IMR-90 (cell line): ENCODE results near the gene MEF2A. TPM values are rescaled to one million over a fixed set of nuclear protein-coding genes. Genes with fewer than 3 reads are reported as not detected.

Source experiments
- ATAC-seq: fragments of 200-7000 bp; cut with Tn5 transposase; 2 replicates; pipeline ENCODE4 v1.9.1; 2020; ENCODE audit warnings: low read depth, mild to moderate bottlenecking, moderate library complexity
- BruUV-seq: library from RNA; stranded (reverse); fragments of 400-500 nt; replicated peaks from 2 replicates; lab custom pipeline; 2021; lab: Mats Ljungman, UMichigan
- CTCF ChIA-PET: fragments of 300-600 bp; formaldehyde crosslinking; extraction: SDS; loops from one replicate; lab custom pipeline; 2021; ENCODE audit warnings: antibody characterized with exemption; lab: Yijun Ruan, JAX
- POLR2A ChIA-PET: fragments of 300-600 bp; sonication (Branson Sonifier 250); formaldehyde crosslinking; loops from one replicate; lab custom pipeline; 2022; ENCODE audit warnings: antibody characterized with exemption; ENCODE audit not compliant: unreplicated experiment; lab: Charles Lee
- DNase-seq: peaks from one replicate; pipeline ENCODE4 v3.0.0; 2013
- H2AFZ ChIP-seq: replicated peaks from 2 replicates; pipeline ENCODE3; 2013; ENCODE audit warnings: low read length, mild to moderate bottlenecking; ENCODE audit not compliant: poor library complexity
- H2AK5ac ChIP-seq: 2 replicates; pipeline ENCODE4 v1.6.1; 2013; ENCODE audit warnings: low read depth, low read length, inconsistent platforms
- H2AK9ac ChIP-seq: replicated peaks from 2 replicates; pipeline ENCODE3; 2013; ENCODE audit warnings: mild to moderate bottlenecking, low read depth, low read length, moderate library complexity; ENCODE audit not compliant: poor library complexity
- H2BK120ac ChIP-seq: 2 replicates; pipeline ENCODE4 v1.6.1; 2013; ENCODE audit warnings: low read depth, low read length, inconsistent platforms
- H2BK15ac ChIP-seq: 3 replicates; pipeline ENCODE4 v1.6.1; 2013; ENCODE audit warnings: low read depth, low read length, inconsistent platforms
- H2BK20ac ChIP-seq: 2 replicates; pipeline ENCODE4 v1.6.1; 2013; ENCODE audit warnings: low read depth, mild to moderate bottlenecking, inconsistent platforms, low read length, moderate library complexity
- H2BK5ac ChIP-seq: 2 replicates; pipeline ENCODE4 v1.6.1; 2013; ENCODE audit warnings: mild to moderate bottlenecking, low read depth, low read length, inconsistent platforms; ENCODE audit not compliant: poor library complexity, severe bottlenecking
- H3K14ac ChIP-seq: replicated peaks from 2 replicates; pipeline ENCODE4 v1.6.1; 2013; ENCODE audit warnings: low read depth, low read length, inconsistent platforms
- H3K18ac ChIP-seq: 2 replicates; pipeline ENCODE4 v1.6.1; 2013; ENCODE audit warnings: low read depth, low read length, control low read depth
- H3K23ac ChIP-seq: 2 replicates; pipeline ENCODE4 v1.6.1; 2013; ENCODE audit warnings: low read depth, low read length, inconsistent platforms
- H3K27ac ChIP-seq: 2 replicates; pipeline ENCODE4 v1.5.1; 2013; ENCODE audit warnings: mild to moderate bottlenecking, control low read depth, low read length; ENCODE audit not compliant: insufficient read depth
- H3K27me3 ChIP-seq: 2 replicates; pipeline ENCODE4 v1.6.1; 2013; ENCODE audit warnings: low read length; ENCODE audit not compliant: control insufficient read depth, insufficient read depth
- H3K36me3 ChIP-seq: 2 replicates; pipeline ENCODE4 v1.6.1; 2013; ENCODE audit warnings: low read length, mixed read lengths; ENCODE audit not compliant: control insufficient read depth, insufficient read depth
- H3K4ac ChIP-seq: 2 replicates; pipeline ENCODE4 v1.6.1; 2013; ENCODE audit warnings: low read depth, low read length, inconsistent platforms
- H3K4me1 ChIP-seq: 2 replicates; pipeline ENCODE4 v1.6.1; 2013; ENCODE audit warnings: low read length, mixed read lengths; ENCODE audit not compliant: control insufficient read depth, insufficient read depth
- H3K4me2 ChIP-seq: 2 replicates; pipeline ENCODE4 v1.6.1; 2013; ENCODE audit warnings: low read depth, mild to moderate bottlenecking, control low read depth, low read length, moderate library complexity
- H3K4me3 ChIP-seq: 2 replicates; pipeline ENCODE4 v1.5.1; 2013; ENCODE audit warnings: low read depth, mild to moderate bottlenecking, control low read depth, low read length, moderate library complexity; ENCODE audit not compliant: insufficient read depth
- H3K56ac ChIP-seq: 2 replicates; pipeline ENCODE4 v1.6.1; 2013; ENCODE audit warnings: low read length, inconsistent platforms; ENCODE audit not compliant: insufficient read depth; ENCODE audit errors: extremely low read depth
- H3K79me1 ChIP-seq, 2 experiments: 2 replicates each; pipeline ENCODE4 v1.6.1; 2013; ENCODE audit warnings: low read length in 2 of 2, inconsistent platforms in 1 of 2, low read depth in 1 of 2
- H3K9ac ChIP-seq: 2 replicates; pipeline ENCODE4 v1.6.1; 2013; ENCODE audit warnings: low read depth, low read length, control low read depth
- H3K9me1 ChIP-seq: 2 replicates; pipeline ENCODE4 v1.6.1; 2013; ENCODE audit warnings: low read length, inconsistent platforms; ENCODE audit not compliant: insufficient read depth
- H3K9me3 ChIP-seq: 2 replicates; pipeline ENCODE4 v1.6.1; 2013; ENCODE audit warnings: low read length; ENCODE audit not compliant: control insufficient read depth, insufficient read depth
- H4K20me1 ChIP-seq: 2 replicates; pipeline ENCODE4 v1.6.1; 2013; ENCODE audit warnings: low read length, inconsistent platforms; ENCODE audit not compliant: insufficient read depth
- H4K5ac ChIP-seq: 2 replicates; pipeline ENCODE4 v1.6.1; 2013; ENCODE audit warnings: mild to moderate bottlenecking, low read depth, low read length, control low read depth
- H4K8ac ChIP-seq, 2 experiments: 2 replicates each; pipeline ENCODE4 v1.6.1; 2013; ENCODE audit warnings: low read depth in 2 of 2, low read length in 2 of 2, control low read depth in 1 of 2, inconsistent platforms in 1 of 2
- H4K91ac ChIP-seq: 2 replicates; pipeline ENCODE4 v1.6.1; 2013; ENCODE audit warnings: low read depth, low read length, inconsistent platforms; ENCODE audit not compliant: insufficient read depth
- BHLHE40 ChIP-seq: fragments of 150-350 bp; IDR thresholded peaks from 2 replicates; pipeline ENCODE4 v1.6.1; 2016; ENCODE audit warnings: mild to moderate bottlenecking, low read depth, low read length
- CEBPB ChIP-seq: IDR thresholded peaks from 2 replicates; pipeline ENCODE4 v1.6.1; 2012; ENCODE audit warnings: low read depth, low read length, improper control_type of control experiment
- CHD1 ChIP-seq: IDR thresholded peaks from 2 replicates; pipeline ENCODE4 v1.6.1; 2012; ENCODE audit warnings: low read depth, low read length, improper control_type of control experiment
- CTCF ChIP-seq: conservative IDR thresholded peaks from 2 replicates; pipeline ENCODE4 v1.5.1; 2012; ENCODE audit warnings: mild to moderate bottlenecking, low read depth, low read length, improper control_type of control experiment
- FOS ChIP-seq: fragments of 150-350 bp; IDR thresholded peaks from 2 replicates; pipeline ENCODE4 v1.6.1; 2016; ENCODE audit warnings: low read depth, low read length
- MAFK ChIP-seq: IDR thresholded peaks from 2 replicates; pipeline ENCODE4 v1.6.1; 2012; ENCODE audit warnings: low read depth, low read length, improper control_type of control experiment
- MAZ ChIP-seq: IDR thresholded peaks from 2 replicates; pipeline ENCODE4 v1.6.1; 2012; ENCODE audit warnings: low read depth, mild to moderate bottlenecking, low read length, improper control_type of control experiment, moderate library complexity, borderline replicate concordance
- MXI1 ChIP-seq: IDR thresholded peaks from 2 replicates; pipeline ENCODE4 v1.6.1; 2012; ENCODE audit warnings: low read depth, mild to moderate bottlenecking, low read length, moderate library complexity, borderline replicate concordance
- NFE2L2 ChIP-seq: fragments of 150-350 bp; IDR thresholded peaks from 2 replicates; pipeline ENCODE4 v1.6.1; 2016; ENCODE audit warnings: low read depth, mild to moderate bottlenecking, low read length
- POLR2A ChIP-seq: IDR thresholded peaks from 2 replicates; pipeline ENCODE4 v1.6.1; 2012; ENCODE audit warnings: mild to moderate bottlenecking, low read depth, low read length
- RAD21 ChIP-seq: IDR thresholded peaks from 2 replicates; pipeline ENCODE4 v1.6.1; 2012; ENCODE audit warnings: low read length, improper control_type of control experiment
- RCOR1 ChIP-seq: IDR thresholded peaks from 2 replicates; pipeline ENCODE4 v1.6.1; 2012; ENCODE audit warnings: mild to moderate bottlenecking, low read length, improper control_type of control experiment; ENCODE audit not compliant: insufficient replicate concordance
- RFX5 ChIP-seq: IDR thresholded peaks from 2 replicates; pipeline ENCODE4 v1.8.0; 2012; ENCODE audit warnings: low read depth, mild to moderate bottlenecking, low read length, moderate library complexity
- SMC3 ChIP-seq: fragments of 150-350 bp; IDR thresholded peaks from 2 replicates; pipeline ENCODE4 v1.6.1; 2016; ENCODE audit warnings: low read depth, mild to moderate bottlenecking, antibody characterized with exemption, low read length, moderate library complexity
- WGBS, 2 experiments: methylation state at CpG; one replicate each; pipeline versions ENCODE4 v1.1.5 to v1.1.7; 2013; ENCODE audit warnings: missing lambda C conversion rate in 2 of 2; ENCODE audit not compliant: insufficient read length in 1 of 2; ENCODE audit errors: extremely low coverage in 2 of 2; 5-methylcytosine and 5-hydroxymethylcytosine counted together
- dilution Hi-C: fragments of 300-500 bp; cut with HindIII; formaldehyde crosslinking; loops from one replicate; pipeline ENCODE4 v1.14.3; 2018; ENCODE audit warnings: low sequenced_read_pairs; ENCODE audit not compliant: unreplicated experiment
- in situ Hi-C: fragments of 300-500 bp; cut with MboI; formaldehyde crosslinking; loops from 3 replicates; pipeline ENCODE4 v1.14.3; 2019; ENCODE audit warnings: low sequenced_read_pairs, inconsistent platforms, mixed read lengths
- intact Hi-C: fragments of 100-400 bp; cut with micrococcal nuclease; formaldehyde crosslinking; loops from 2 replicates; pipeline ENCODE4 v1.10.0; 2022
- polyA plus RNA-seq, 3 experiments: library from polyadenylated mRNA; depleted of rRNA; stranded (reverse); fragments of >200 nt; gene quantifications; 2 replicates each; pipeline ENCODE4 v1.2.3, GENCODE V29; 2012; ENCODE audit warnings: low replicate concordance in 1 of 3
- total RNA-seq: library from RNA; depleted of rRNA; stranded (reverse); fragments of >200 nt; gene quantifications from 2 replicates; pipeline ENCODE4 v1.2.3, GENCODE V29; 2012
- TF ChIP-seq, protein P1 (sequence below): fragments of 150-350 bp; IDR thresholded peaks from 2 replicates; pipeline ENCODE4 v1.6.1; 2016; ENCODE audit warnings: low read depth, mild to moderate bottlenecking, low read length, moderate library complexity, borderline replicate concordance

Gene MEF2A
- total and polyA plus RNA-seq, 2 of the 4 experiments (the other 2 are of a cell fraction): 16.1 to 16.7 TPM

GRCh38 chr15:99707473-99708270, 141.9 kb downstream of the MEF2A start:
- DNase-seq (peak; percentile 72), ATAC-seq (no peak)
- H3K4me3 ChIP-seq: no peak overlapping the region
- H3K36me3 ChIP-seq: peaks cover 24% of the 10 kb centered on the region
- H3K9me3 ChIP-seq: no peaks in the 10 kb centered on the region
- intact Hi-C loops (loop anchor here (2.0 kb wide), 1 partner anchor 47 kb away; no protein-coding TSS in a partner anchor), dilution Hi-C loops (no loop called here), in situ Hi-C loops (loop anchor here (5.0 kb wide), 1 partner anchor 425 kb away; no protein-coding TSS in a partner anchor)
- CTCF ChIA-PET: interaction anchor here (0.8 to 2.2 kb wide), 5 partner anchors 49 to 435 kb away, joined by 3 to 9 read pairs (median 3); no protein-coding TSS in a partner anchor
- H3K18ac ChIP-seq: peak overlapping the region; percentile 7; the same call in 1 of the 2 replicates
- no peak overlapping the region for H2BK120ac ChIP-seq
- peak overlapping the region; percentile 32; the same call in 1 of the 2 replicates for H3K4me2 ChIP-seq
- no peak overlapping the region for H4K5ac ChIP-seq
- POLR2A ChIA-PET: no interaction called here
- H2BK20ac ChIP-seq: peak overlapping the region; percentile 35
- peaks cover 6% of the 10 kb centered on the region; the same call in 1 of the 2 replicates for H4K20me1 ChIP-seq
- H3K14ac ChIP-seq: peak overlapping the region; percentile 63
- peak overlapping the region in 1 of 2 experiments; percentile 8; a peak in 1 of 4 replicates for H4K8ac ChIP-seq
- no peak overlapping the region for H4K91ac ChIP-seq
- peaks cover 15% of the 10 kb centered on the region for H3K4me1 ChIP-seq
- H2AFZ ChIP-seq: no peak overlapping the region
- H3K9me1 ChIP-seq: peaks cover 8% of the 10 kb centered on the region
- H3K9ac ChIP-seq: no peak overlapping the region; the same call in 1 of the 2 replicates
- H3K79me1 ChIP-seq: peaks cover 2 to 17% of the 10 kb centered on the region in 2 experiments; a peak in 2 of 4 replicates
- WGBS, 2 experiments: 100% methylated on average over 2 of the region's 11 CpGs; no CpG with 5 or more reads in 1 of the 2 experiments
- no TSS peak for BruUV-seq
- H3K56ac ChIP-seq: no peak overlapping the region
- H3K27ac ChIP-seq: no peak overlapping the region
- H2AK9ac ChIP-seq: no peak overlapping the region
- no peaks in the 10 kb centered on the region for H3K27me3 ChIP-seq
- peak overlapping the region; percentile 16; the same call in 1 of the 2 replicates for H3K23ac ChIP-seq
- H3K4ac ChIP-seq: peak overlapping the region; percentile 13; the same call in 1 of the 2 replicates
- H2BK15ac ChIP-seq: no peak overlapping the region; the same call in 2 of the 3 replicates
- H2BK5ac ChIP-seq: no peak overlapping the region
- no peak overlapping the region; the same call in 1 of the 2 replicates for H2AK5ac ChIP-seq
- TF ChIP-seq MAZ: no peak
- TF ChIP-seq MAFK: no peak
- no peak for TF ChIP-seq CEBPB
- TF ChIP-seq BHLHE40: no peak
- TF ChIP-seq POLR2A: no peak
- no peak for TF ChIP-seq RCOR1
- no peak for TF ChIP-seq RAD21
- TF ChIP-seq SMC3: no peak
- TF ChIP-seq CHD1: no peak
- TF ChIP-seq, protein P1, sequence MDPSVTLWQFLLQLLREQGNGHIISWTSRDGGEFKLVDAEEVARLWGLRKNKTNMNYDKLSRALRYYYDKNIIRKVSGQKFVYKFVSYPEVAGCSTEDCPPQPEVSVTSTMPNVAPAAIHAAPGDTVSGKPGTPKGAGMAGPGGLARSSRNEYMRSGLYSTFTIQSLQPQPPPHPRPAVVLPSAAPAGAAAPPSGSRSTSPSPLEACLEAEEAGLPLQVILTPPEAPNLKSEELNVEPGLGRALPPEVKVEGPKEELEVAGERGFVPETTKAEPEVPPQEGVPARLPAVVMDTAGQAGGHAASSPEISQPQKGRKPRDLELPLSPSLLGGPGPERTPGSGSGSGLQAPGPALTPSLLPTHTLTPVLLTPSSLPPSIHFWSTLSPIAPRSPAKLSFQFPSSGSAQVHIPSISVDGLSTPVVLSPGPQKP: no peak
- no peak for TF ChIP-seq MXI1
- no peak for TF ChIP-seq NFE2L2
- no peak for TF ChIP-seq FOS
- TF ChIP-seq CTCF: no peak
- TF ChIP-seq RFX5: no peak
